D721Med (cell line): ENCODE results near the gene SLC38A4.
"Not testable (repeated sequence)": the region's sequence is repeated elsewhere in the genome, so short reads cannot be mapped to it uniquely, and the experiment has no call there.

ENCODE experiments used
- DNase-seq: peaks from one replicate; pipeline ENCODE4 v3.0.0; 2011; ENCODE audit warnings: low spot score; ENCODE audit not compliant: insufficient read length
- FAIRE-seq: peaks from 2 replicates; lab custom pipeline; 2011; peaks lifted over from hg19 to GRCh38; lab: Jason Lieb, UNC
- CTCF ChIP-seq: IDR thresholded peaks from 2 replicates; pipeline ENCODE4 v1.5.1; 2012; ENCODE audit warnings: mild to moderate bottlenecking, control low read depth; ENCODE audit not compliant: insufficient read depth; ENCODE audit errors: missing control alignments

Gene SLC38A4

GRCh38 chr12:46857486-46857885 lies 31.7 kb upstream of the SLC38A4 start:
- DNase-seq (no peak), FAIRE-seq (no peak)
- no peak for TF ChIP-seq CTCF

GRCh38 chr12:46855760-46856159 lies 30.0 kb upstream of the SLC38A4 start:
- no peak for TF ChIP-seq CTCF
- DNase-seq (no peak), FAIRE-seq (no peak)

GRCh38 chr12:46854188-46854587 lies 28.4 kb upstream of the SLC38A4 start:
- not testable (repeated sequence) for FAIRE-seq, DNase-seq

- FAIRE-seq, DNase-seq: not testable (repeated sequence)
Observed at GRCh38 chr12:46848792-46849191, 23.0 kb upstream of the SLC38A4 start.

GRCh38 chr12:46847001-46847400 lies 21.2 kb upstream of the SLC38A4 start:
- DNase-seq (no peak), FAIRE-seq (no peak)
- no peak for TF ChIP-seq CTCF

- no peak for FAIRE-seq
- no peak for DNase-seq
- TF ChIP-seq CTCF = no peak
Observed at GRCh38 chr12:46843811-46844210, 18.0 kb upstream of the SLC38A4 start.

- TF ChIP-seq CTCF = no peak
- FAIRE-seq (no peak), DNase-seq (no peak)
Observed at GRCh38 chr12:46841891-46842290, 16.1 kb upstream of the SLC38A4 start.

GRCh38 chr12:46839964-46840363 lies 14.2 kb upstream of the SLC38A4 start:
- DNase-seq = no peak
- no peak for TF ChIP-seq CTCF
- FAIRE-seq = no peak
